H1 (cell line): Measurements from ENCODE around the gene TLNRD1. TPM values are rescaled to one million over a fixed set of nuclear protein-coding genes. Genes with fewer than 3 reads are reported as not detected.
"Not testable (repeated sequence)": the region's sequence is repeated elsewhere in the genome, so short reads cannot be mapped to it uniquely, and the experiment has no call there.

Experiments
- CTCF ChIA-PET: fragments of 300-600 bp; sonication (Branson Sonifier 250); formaldehyde crosslinking; loops from one replicate; lab custom pipeline; 2021; ENCODE audit not compliant: partially characterized antibody; lab: Charles Lee
- POLR2A ChIA-PET: fragments of 300-600 bp; sonication (Branson Sonifier 250); formaldehyde crosslinking; loops from one replicate; lab custom pipeline; 2021; ENCODE audit warnings: inconsistent platforms; ENCODE audit not compliant: partially characterized antibody; lab: Charles Lee
- DNase-seq, 2 experiments: peaks; one replicate each; pipeline versions ENCODE4 v3.0.0 to v3.0.0-alpha.2; 2010 to 2022; ENCODE audit warnings: low spot score in 2 of 2, low read depth in 1 of 2, mixed read lengths in 1 of 2
- FAIRE-seq: peaks from 2 replicates; lab custom pipeline; 2011; peaks lifted over from hg19 to GRCh38; lab: Jason Lieb, UNC
- H2AFZ ChIP-seq: 2 replicates; pipeline ENCODE4 v1.8.1; 2012; ENCODE audit warnings: low read length, inconsistent platforms
- H2AK5ac ChIP-seq: 2 replicates; pipeline ENCODE4 v1.6.1; 2013; ENCODE audit warnings: low read depth, low read length
- H2BK120ac ChIP-seq: replicated peaks from 2 replicates; pipeline ENCODE3; 2013; ENCODE audit warnings: low read depth, low read length, inconsistent platforms
- H2BK12ac ChIP-seq: 2 replicates; pipeline ENCODE4 v1.6.1; 2013; ENCODE audit warnings: low read depth, low read length
- H2BK15ac ChIP-seq: 2 replicates; pipeline ENCODE4 v1.6.1; 2013; ENCODE audit warnings: low read length
- H2BK20ac ChIP-seq: 2 replicates; pipeline ENCODE4 v1.6.1; 2013; ENCODE audit warnings: low read length
- H2BK5ac ChIP-seq: 2 replicates; pipeline ENCODE4 v1.6.1; 2013; ENCODE audit warnings: low read depth, low read length
- H3K14ac ChIP-seq: 2 replicates; pipeline ENCODE4 v1.6.1; 2013; ENCODE audit warnings: inconsistent platforms; ENCODE audit not compliant: insufficient read length
- H3K18ac ChIP-seq: 2 replicates; pipeline ENCODE4 v1.6.1; 2013; ENCODE audit warnings: low read length; ENCODE audit errors: extremely low read depth
- H3K23ac ChIP-seq: 2 replicates; pipeline ENCODE4 v1.6.1; 2013; ENCODE audit warnings: inconsistent platforms; ENCODE audit not compliant: insufficient read length
- H3K23me2 ChIP-seq: 2 replicates; pipeline ENCODE4 v1.6.1; 2013; ENCODE audit warnings: low read depth, low read length
- H3K27ac ChIP-seq: 2 replicates; pipeline ENCODE4 v1.6.1; 2011; ENCODE audit warnings: low read depth, low read length, inconsistent platforms
- H3K27me3 ChIP-seq, 4 experiments: replicated peaks in 1 of 4; 1 replicate in 1 of 4; 2 replicates in 3 of 4; pipeline versions ENCODE4 v1.6.1 to v1.8.1; 2011 to 2013; ENCODE audit warnings: low read length in 3 of 4, mild to moderate bottlenecking in 3 of 4, inconsistent platforms in 2 of 4, mixed read lengths in 2 of 4, moderate library complexity in 1 of 4; ENCODE audit not compliant: control insufficient read depth in 3 of 4, insufficient read depth in 3 of 4; ENCODE audit errors: extremely low read depth in 1 of 4
- H3K36me3 ChIP-seq, 4 experiments: 2 replicates each; pipeline versions ENCODE4 v1.6.1 to v1.8.1; 2011 to 2013; ENCODE audit warnings: mild to moderate bottlenecking in 4 of 4, low read length in 3 of 4, moderate library complexity in 2 of 4, control low read depth in 1 of 4, inconsistent platforms in 1 of 4; ENCODE audit not compliant: insufficient read depth in 4 of 4, control insufficient read depth in 2 of 4
- H3K4ac ChIP-seq: replicated peaks from 2 replicates; pipeline ENCODE3; 2013; ENCODE audit warnings: low read length, low read depth, mixed read lengths, inconsistent platforms; ENCODE audit not compliant: insufficient read length
- H3K4me1 ChIP-seq, 4 experiments: replicated peaks in 1 of 4; 1 replicate in 1 of 4; 2 replicates in 3 of 4; pipeline versions ENCODE4 v1.6.1 to v1.8.1; 2011 to 2013; ENCODE audit warnings: low read length in 3 of 4, inconsistent platforms in 2 of 4, mixed read lengths in 1 of 4; ENCODE audit not compliant: insufficient read depth in 4 of 4, control insufficient read depth in 3 of 4
- H3K4me2 ChIP-seq, 2 experiments: 2 replicates each; pipeline versions ENCODE4 v1.6.1 to v1.8.1; 2011 to 2013; ENCODE audit warnings: low read depth in 2 of 2, low read length in 2 of 2, control low read depth in 1 of 2, inconsistent platforms in 1 of 2, mild to moderate bottlenecking in 1 of 2; ENCODE audit not compliant: insufficient read depth in 1 of 2
- H3K4me3 ChIP-seq, 4 experiments: fragments of 200-600, 300-600 bp in 1 of 4; sonication (generic), shearing (Covaris generic), sonication (Bioruptor Twin) in 1 of 4; 2 replicates each; pipeline versions ENCODE4 v1.5.1 to v1.8.1; 2011 to 2016; ENCODE audit warnings: low read length in 4 of 4, low read depth in 3 of 4, control low read depth in 2 of 4, inconsistent platforms in 2 of 4, mild to moderate bottlenecking in 2 of 4, mixed read lengths in 1 of 4, moderate library complexity in 1 of 4; ENCODE audit not compliant: insufficient read depth in 2 of 4; ENCODE audit errors: extremely low read depth in 1 of 4
- H3K56ac ChIP-seq: replicated peaks from 2 replicates; pipeline ENCODE3; 2013; ENCODE audit warnings: low read depth, mild to moderate bottlenecking, mixed read lengths, low read length, inconsistent platforms; ENCODE audit not compliant: insufficient read length
- H3K79me1 ChIP-seq: 2 replicates; pipeline ENCODE4 v1.6.1; 2013; ENCODE audit warnings: low read depth, low read length, control low read depth
- H3K79me2 ChIP-seq, 2 experiments: 2 replicates each; pipeline versions ENCODE4 v1.6.1 to v1.8.1; 2012 to 2013; ENCODE audit warnings: low read length in 2 of 2, mild to moderate bottlenecking in 2 of 2, inconsistent platforms in 1 of 2; ENCODE audit not compliant: insufficient read depth in 2 of 2, control insufficient read depth in 1 of 2
- H3K9ac ChIP-seq, 4 experiments: replicated peaks in 1 of 4; 1 replicate in 1 of 4; 2 replicates in 3 of 4; pipeline versions ENCODE4 v1.6.1 to v1.8.1; 2011 to 2013; ENCODE audit warnings: low read depth in 3 of 4, low read length in 3 of 4, control low read depth in 2 of 4, mild to moderate bottlenecking in 2 of 4, moderate library complexity in 2 of 4, inconsistent platforms in 1 of 4; ENCODE audit errors: extremely low read depth in 1 of 4
- H3K9me3 ChIP-seq, 2 experiments: 2 replicates each; pipeline versions ENCODE4 v1.6.1 to v1.8.1; 2012 to 2013; ENCODE audit warnings: mild to moderate bottlenecking in 2 of 2, moderate library complexity in 2 of 2, control low read depth in 1 of 2, inconsistent platforms in 1 of 2, low read depth in 1 of 2, low read length in 1 of 2, mixed read lengths in 1 of 2; ENCODE audit not compliant: insufficient read depth in 2 of 2
- H4K20me1 ChIP-seq, 2 experiments: replicated peaks in 1 of 2; 2 replicates each; pipeline versions ENCODE3 to v1.8.1; 2011 to 2013; ENCODE audit warnings: inconsistent platforms in 2 of 2, low read length in 2 of 2, mild to moderate bottlenecking in 1 of 2; ENCODE audit not compliant: insufficient read depth in 2 of 2, control insufficient read depth in 1 of 2
- H4K5ac ChIP-seq: 2 replicates; pipeline ENCODE4 v1.6.1; 2013; ENCODE audit warnings: low read length, low read depth, mixed read lengths, inconsistent platforms; ENCODE audit not compliant: insufficient read length
- H4K8ac ChIP-seq: 2 replicates; pipeline ENCODE4 v1.8.0; 2013; ENCODE audit warnings: mild to moderate bottlenecking, moderate library complexity, low read length, inconsistent platforms; ENCODE audit not compliant: insufficient read depth; ENCODE audit errors: extremely low read depth
- H4K91ac ChIP-seq: replicated peaks from 2 replicates; pipeline ENCODE3; 2013; ENCODE audit warnings: low read length, mixed read lengths, inconsistent platforms; ENCODE audit not compliant: insufficient read length
- WGBS, 2 experiments: shearing (Covaris generic) in 1 of 2; methylation state at CpG; one replicate each; pipeline versions ENCODE4 v1.1.6 to v1.1.7; 2013 to 2015; ENCODE audit warnings: low lambda C conversion rate in 2 of 2, mixed read lengths in 2 of 2, inconsistent platforms in 1 of 2, low coverage in 1 of 2, missing lambda C conversion rate in 1 of 2; ENCODE audit not compliant: insufficient replicate concordance in 2 of 2, insufficient coverage in 1 of 2, insufficient read length in 1 of 2; ENCODE audit errors: extremely low coverage in 1 of 2, missing lambda C conversion rate in 1 of 2; 5-methylcytosine and 5-hydroxymethylcytosine counted together
- polyA plus RNA-seq, 7 experiments: library from polyadenylated mRNA; depleted of rRNA in 3 of 7; stranded (reverse) in 5 of 7; unstranded in 2 of 7; fragments of >200 nt in 5 of 7; fragments of 200-250 nt in 2 of 7; gene quantifications; 1 replicate in 5 of 7; 2 replicates in 1 of 7; 4 replicates in 1 of 7; pipeline versions ENCODE4 v1.2.1 to v1.2.3, GENCODE V29; 2011 to 2013; ENCODE audit warnings: missing spikeins in 2 of 7, mixed read lengths in 2 of 7
- total RNA-seq: library from RNA; stranded (reverse); fragmentation: NEBNext Ultra II Directional; extraction: Animal tissue kit (Norgen Biotek cat#: 25700); gene quantifications from 2 replicates; pipeline ENCODE4 v1.2.1, GENCODE V29; 2021

The TLNRD1 gene
- total and polyA plus RNA-seq, 2 of the 8 experiments (the other 6 are each of a cell fraction or from before 2014, with no cell fraction given), result 12.2 to 20.5 TPM

DNA sequence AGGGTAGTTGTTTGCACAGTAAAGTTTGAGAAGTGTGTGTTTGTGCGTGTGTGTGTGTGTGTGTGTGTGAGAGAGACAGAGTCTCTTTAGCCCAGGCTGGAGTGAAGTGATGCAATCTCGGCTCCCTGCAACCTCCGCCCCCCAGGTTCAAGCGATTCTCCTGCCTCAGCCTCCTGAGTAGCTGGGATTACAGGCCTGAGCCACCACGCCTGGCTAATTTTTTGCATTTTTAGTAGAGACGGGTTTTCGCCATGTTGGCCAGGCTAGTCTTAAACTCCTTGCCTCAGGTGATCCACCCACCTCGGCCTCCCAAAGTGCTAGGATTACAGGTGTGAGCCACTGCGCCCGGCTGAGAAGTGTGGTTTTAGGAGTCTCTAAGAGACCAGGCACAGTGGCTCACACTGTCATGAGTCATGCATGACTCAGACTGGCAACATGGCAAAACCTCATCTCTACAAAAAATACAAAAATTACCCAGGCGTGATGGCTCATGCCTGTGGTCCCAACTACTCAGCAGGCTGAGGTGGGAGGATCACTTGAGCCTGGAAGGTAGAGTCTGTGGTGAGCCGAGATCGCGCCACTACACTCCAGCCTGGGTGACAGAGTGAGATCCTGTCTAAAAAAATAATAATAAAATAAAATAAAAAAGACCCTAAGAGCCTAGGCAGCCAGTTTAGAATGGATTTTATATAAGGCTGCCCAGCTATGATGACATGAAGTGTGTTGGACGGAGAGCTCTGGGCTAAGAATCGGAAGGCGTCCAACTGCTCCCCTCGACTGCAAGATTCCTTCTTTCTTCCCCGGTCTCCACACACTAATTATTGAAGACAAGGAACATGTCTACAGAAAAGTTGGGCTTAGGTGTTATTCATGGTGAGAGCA is 44.9 kb upstream of the TLNRD1 start:
- FAIRE-seq, H3K9ac ChIP-seq, DNase-seq, H3K4ac ChIP-seq, H4K20me1 ChIP-seq, H3K23ac ChIP-seq, H2AK5ac ChIP-seq, H3K79me1 ChIP-seq, H3K14ac ChIP-seq, H3K27me3 ChIP-seq, H2BK15ac ChIP-seq, H4K8ac ChIP-seq, H3K23me2 ChIP-seq, H2AFZ ChIP-seq, H3K9me3 ChIP-seq, H2BK120ac ChIP-seq, H2BK12ac ChIP-seq, H4K91ac ChIP-seq, H2BK5ac ChIP-seq, H3K36me3 ChIP-seq, H3K56ac ChIP-seq, H3K27ac ChIP-seq, H3K79me2 ChIP-seq, H3K4me2 ChIP-seq, H3K18ac ChIP-seq, H3K4me3 ChIP-seq, H4K5ac ChIP-seq, H2BK20ac ChIP-seq: not testable (repeated sequence)
- CTCF ChIA-PET, result interaction anchor here (0.5 to 9.0 kb wide), 11 partner anchors 14 to 319 kb away, joined by 3 to 71 read pairs (median 3); partner anchors contain the start of gene CEMIP
- WGBS, 2 experiments, result 92% methylated on average over 19 of the region's 19 CpGs; no CpG with 5 or more reads in 1 of the 2 experiments
- peaks cover 0 to 16% (median 6%) of the 10 kb centered on the region in 4 experiments; a peak in 5 of 7 replicates for H3K4me1 ChIP-seq
- POLR2A ChIA-PET, result interaction anchor here (1.2 to 1.6 kb wide), 2 partner anchors 13 to 16 kb away, joined by 4 to 5 read pairs; no protein-coding TSS in a partner anchor
